ENCODE results near the gene MPIG6B. TPM values are rescaled to one million over a fixed set of nuclear protein-coding genes. Genes with fewer than 3 reads are reported as not detected.
A peak's percentile ranks its signal among the peaks of the same experiment; 100 is the strongest.

MPIG6B gene
- total RNA-seq, 1 experiment from 2014 or later: not detected

- no peak for DNase-seq (ENCODE audit: low read depth)
Measured at GRCh38 chr6:31720196-31720770, 2.9 kb upstream of the MPIG6B start.

GRCh38 chr6:31721351-31722020 lies 1.7 kb upstream of the MPIG6B start, which contains the start of gene LY6G6C:
Gene LY6G6C (minus strand): TSS chr6:31721746. CDS start chr6:31721679, 67 bp downstream.
- DNase-seq (ENCODE audit: low read depth): no peak

DNA sequence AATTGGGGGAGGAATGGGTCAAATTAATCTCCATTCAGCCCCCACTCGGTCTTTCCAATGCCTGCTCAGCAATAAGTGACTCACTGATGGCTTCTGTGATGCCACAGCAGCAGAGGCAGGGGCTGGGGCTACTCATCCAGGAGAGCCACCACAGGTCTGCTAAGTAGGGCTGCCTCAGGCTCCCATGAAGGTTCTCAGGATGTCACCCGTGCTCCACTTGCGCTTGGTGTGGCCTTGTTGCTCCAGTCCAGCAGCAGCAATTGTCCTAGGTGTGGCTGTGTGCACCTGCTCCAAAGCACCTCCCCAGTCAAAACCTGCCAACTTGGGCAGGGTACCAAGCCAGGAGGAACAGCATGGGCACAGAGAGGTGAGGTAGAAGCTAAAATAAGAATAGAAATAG lies 1.0 kb upstream of the MPIG6B start:
- no peak for DNase-seq (ENCODE audit: low read depth)

- DNase-seq (ENCODE audit: low read depth): no peak
Measured at GRCh38 chr6:31723980-31724691, 963 bp downstream of the MPIG6B start.

DNA sequence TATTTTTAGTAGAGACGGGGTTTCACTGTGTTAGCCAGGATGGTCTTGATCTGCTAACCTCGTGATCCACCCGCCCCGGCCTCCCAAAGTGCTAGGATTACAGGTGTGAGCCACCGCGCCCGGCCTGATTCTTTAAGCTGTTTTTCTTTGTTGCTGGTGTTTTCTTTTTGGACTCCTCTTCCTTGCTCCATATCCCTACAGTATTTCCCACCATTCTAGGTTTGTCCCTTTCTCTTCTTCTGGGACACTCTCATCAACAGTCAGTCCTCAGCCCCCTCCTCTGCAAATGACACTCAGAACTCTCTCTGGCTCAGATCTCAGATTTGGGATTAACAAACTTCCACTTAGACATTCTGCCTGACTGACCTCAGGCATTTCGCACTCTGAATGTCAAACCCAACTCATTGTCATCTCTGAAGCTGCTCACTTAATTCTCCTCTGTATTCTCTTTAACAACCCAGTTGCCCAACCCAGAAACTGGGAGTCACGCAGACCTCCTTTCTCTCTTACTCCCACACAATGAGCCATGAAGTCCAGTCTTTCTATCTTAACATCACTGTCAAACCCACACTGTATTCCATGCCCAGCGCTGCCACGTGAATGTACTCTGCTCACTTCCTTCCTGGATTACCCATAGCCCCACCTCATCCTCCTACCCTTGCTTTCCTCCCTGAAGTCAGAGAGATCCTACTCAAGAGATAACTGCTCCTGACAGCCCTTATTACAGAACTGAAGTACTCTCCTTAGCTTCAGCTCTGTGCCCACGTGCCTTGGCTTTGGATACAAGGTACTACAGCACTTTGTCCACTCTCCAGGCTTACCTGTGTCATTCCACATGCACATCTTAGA lies 2.6 kb downstream of the MPIG6B start:
- no peak for DNase-seq (ENCODE audit: low read depth)

GRCh38 chr6:31727034-31727716 lies 4.0 kb downstream of the MPIG6B start:
- no peak for DNase-seq (ENCODE audit: low read depth)

- no peak for DNase-seq (ENCODE audit: low read depth)
Measured at GRCh38 chr6:31727717-31728671, 4.8 kb downstream of the MPIG6B start.

- DNase-seq (ENCODE audit: low read depth): no peak
Measured at GRCh38 chr6:31728767-31729514, 5.8 kb downstream of the MPIG6B start, which contains the start of gene DDAH2. Gene DDAH2 (minus strand): TSS chr6:31729299. CDS start chr6:31729161, 138 bp downstream.

- peak; percentile 93 for DNase-seq (ENCODE audit: low read depth)
Measured at GRCh38 chr6:31729515-31729978, 6.4 kb downstream of the MPIG6B start.

- peak; percentile 95 for DNase-seq (ENCODE audit: low read depth)
Measured at GRCh38 chr6:31729979-31730630, 6.9 kb downstream of the MPIG6B start.

DNA sequence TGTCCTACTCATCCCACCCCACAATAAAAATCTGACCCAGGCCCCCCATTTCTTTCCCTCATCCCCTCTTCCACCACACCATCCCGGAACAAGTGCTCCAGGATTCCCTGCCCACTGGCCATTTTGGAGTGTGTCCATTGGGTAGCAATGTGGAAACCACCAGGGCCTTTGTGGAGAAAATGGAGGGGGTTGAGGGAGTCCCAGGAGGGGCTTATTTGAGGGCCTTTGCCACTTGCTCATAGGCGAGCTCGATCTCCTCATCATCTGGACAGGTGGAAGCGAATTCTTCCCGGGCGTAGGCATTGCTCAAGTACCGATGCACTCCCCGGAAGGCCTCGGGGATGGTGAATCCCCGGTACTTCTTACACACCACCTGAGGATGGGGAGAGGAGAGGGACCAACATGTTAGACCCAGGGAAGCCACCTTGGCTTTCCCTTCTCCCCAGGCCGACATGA lies 7.5 kb downstream of the MPIG6B start:
- no peak for DNase-seq (ENCODE audit: low read depth)

GRCh38 chr6:31732029-31732428 lies 8.9 kb downstream of the MPIG6B start:
- no peak for DNase-seq (ENCODE audit: low read depth)

- no peak for DNase-seq (ENCODE audit: low read depth)
Measured at GRCh38 chr6:31733734-31734133, 10.6 kb downstream of the MPIG6B start.

GRCh38 chr6:31734247-31734820 lies 11.2 kb downstream of the MPIG6B start:
- no peak for DNase-seq (ENCODE audit: low read depth)

GRCh38 chr6:31734821-31735406 lies 11.7 kb downstream of the MPIG6B start:
- DNase-seq (ENCODE audit: low read depth): peak; percentile 95

DNA sequence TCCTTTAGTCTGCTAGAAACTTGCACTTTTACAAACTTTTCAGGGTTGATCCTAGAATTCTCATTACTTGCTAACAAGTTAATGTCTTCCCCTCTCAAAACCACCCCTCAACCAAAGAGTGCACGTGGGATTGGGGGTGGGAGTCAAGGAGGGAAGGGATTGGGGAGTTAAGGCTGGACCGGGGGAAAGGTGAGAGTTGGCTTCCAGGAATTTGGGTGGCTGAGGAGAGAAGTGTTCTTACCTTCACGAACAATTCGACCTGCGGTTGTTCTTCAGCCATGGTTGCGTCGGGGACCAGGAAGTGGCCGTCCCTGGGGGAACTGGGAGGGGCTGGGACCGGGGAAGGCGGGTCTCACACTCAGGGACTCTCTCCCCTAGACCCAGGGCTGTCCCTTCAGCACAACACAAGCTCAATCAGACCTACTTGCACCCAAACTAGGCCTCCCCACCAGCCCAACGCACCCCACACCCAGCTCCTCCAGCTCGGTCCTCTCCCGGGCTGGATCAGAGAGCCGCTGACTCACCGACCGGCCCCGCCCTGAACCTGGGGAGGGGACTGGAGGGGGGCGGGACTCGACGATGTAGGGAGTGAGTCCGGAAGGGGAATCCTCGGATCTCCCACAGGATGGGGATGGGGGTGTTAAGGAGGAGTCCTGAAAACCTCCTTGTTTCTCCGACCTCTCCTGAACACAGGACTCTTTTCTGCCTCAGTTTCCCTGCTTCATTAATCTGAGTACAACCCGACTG lies 13.0 kb downstream of the MPIG6B start, which contains the start of gene CLIC1:
Gene CLIC1 (minus strand): TSS at position 510 of the 747 bp plus-strand sequence. CDS start 230 bp downstream, at position 280.
- DNase-seq (ENCODE audit: low read depth): peak; percentile 97

GRCh38 chr6:31736768-31737314 lies 13.7 kb downstream of the MPIG6B start:
- DNase-seq (ENCODE audit: low read depth): no peak

Measured in Daoy (cell line).